Stomach (tissue), 4 donors: ENCODE results near the gene CEP55.

Experiments
- CTCF ChIP-seq, 7 experiments: fragments of 450-650 bp in 4 of 7; fragments of 200-600 bp in 3 of 7; sonication (generic) in 3 of 7; IDR thresholded peaks; one replicate each; pipeline ENCODE4 v1.5.1; 2016 to 2019; ENCODE audit warnings: antibody characterized with exemption in 7 of 7, control low read depth in 2 of 7, mild to moderate bottlenecking in 1 of 7
- POLR2A ChIP-seq, 4 donors: fragments of 450-650 bp; IDR thresholded peaks; one replicate each; pipeline ENCODE4 v1.6.1; 2016; ENCODE audit warnings: antibody characterized with exemption in 4 of 4, control low read depth in 2 of 4, mild to moderate bottlenecking in 1 of 4, moderate library complexity in 1 of 4
- POLR2AphosphoS5 ChIP-seq, 3 donors: sonication (generic); formaldehyde crosslinking; IDR thresholded peaks; one replicate each; pipeline ENCODE4 v1.6.1; 2016; ENCODE audit warnings: antibody characterized with exemption in 3 of 3

- no peak for TF ChIP-seq CTCF (IDR thresholded peaks at IDR 0.05)
- TF ChIP-seq POLR2A (IDR thresholded peaks at IDR 0.05) = no peak
- TF ChIP-seq POLR2AphosphoS5 (IDR thresholded peaks at IDR 0.05) = no peak
These were observed 19.7 kb upstream of the CEP55 start for GRCh38 chr10:93476756-93477155.
